ENCODE results near the gene DSCAML1.

The DSCAML1 gene

DNA sequence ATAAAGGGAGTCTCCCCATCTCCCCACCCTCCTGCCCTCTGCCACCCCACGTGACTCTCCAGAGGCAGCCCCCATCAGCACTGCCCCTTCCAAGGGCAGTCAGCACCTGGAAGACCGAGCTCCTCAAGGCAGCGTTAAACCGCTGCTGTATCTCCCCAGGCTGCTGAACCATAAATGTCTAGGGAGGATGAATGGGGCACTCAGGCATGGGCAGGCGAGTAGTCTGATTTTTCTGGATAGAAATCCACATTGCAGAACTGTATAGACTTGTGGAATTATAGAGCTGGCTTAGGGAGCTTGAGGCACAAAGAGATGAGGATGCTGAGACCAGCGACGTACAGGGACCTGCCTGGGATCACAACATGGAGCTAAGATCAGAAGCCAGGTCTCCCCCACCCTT is 269.7 kb downstream of the DSCAML1 start:
- DNase-seq (ENCODE audit: extremely low read depth, low read depth): no peak
- TF ChIP-seq, protein P1, sequence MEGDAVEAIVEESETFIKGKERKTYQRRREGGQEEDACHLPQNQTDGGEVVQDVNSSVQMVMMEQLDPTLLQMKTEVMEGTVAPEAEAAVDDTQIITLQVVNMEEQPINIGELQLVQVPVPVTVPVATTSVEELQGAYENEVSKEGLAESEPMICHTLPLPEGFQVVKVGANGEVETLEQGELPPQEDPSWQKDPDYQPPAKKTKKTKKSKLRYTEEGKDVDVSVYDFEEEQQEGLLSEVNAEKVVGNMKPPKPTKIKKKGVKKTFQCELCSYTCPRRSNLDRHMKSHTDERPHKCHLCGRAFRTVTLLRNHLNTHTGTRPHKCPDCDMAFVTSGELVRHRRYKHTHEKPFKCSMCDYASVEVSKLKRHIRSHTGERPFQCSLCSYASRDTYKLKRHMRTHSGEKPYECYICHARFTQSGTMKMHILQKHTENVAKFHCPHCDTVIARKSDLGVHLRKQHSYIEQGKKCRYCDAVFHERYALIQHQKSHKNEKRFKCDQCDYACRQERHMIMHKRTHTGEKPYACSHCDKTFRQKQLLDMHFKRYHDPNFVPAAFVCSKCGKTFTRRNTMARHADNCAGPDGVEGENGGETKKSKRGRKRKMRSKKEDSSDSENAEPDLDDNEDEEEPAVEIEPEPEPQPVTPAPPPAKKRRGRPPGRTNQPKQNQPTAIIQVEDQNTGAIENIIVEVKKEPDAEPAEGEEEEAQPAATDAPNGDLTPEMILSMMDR (IDR thresholded peaks at IDR 0.05; ENCODE audit: low read depth, low read length): no peak

DNA sequence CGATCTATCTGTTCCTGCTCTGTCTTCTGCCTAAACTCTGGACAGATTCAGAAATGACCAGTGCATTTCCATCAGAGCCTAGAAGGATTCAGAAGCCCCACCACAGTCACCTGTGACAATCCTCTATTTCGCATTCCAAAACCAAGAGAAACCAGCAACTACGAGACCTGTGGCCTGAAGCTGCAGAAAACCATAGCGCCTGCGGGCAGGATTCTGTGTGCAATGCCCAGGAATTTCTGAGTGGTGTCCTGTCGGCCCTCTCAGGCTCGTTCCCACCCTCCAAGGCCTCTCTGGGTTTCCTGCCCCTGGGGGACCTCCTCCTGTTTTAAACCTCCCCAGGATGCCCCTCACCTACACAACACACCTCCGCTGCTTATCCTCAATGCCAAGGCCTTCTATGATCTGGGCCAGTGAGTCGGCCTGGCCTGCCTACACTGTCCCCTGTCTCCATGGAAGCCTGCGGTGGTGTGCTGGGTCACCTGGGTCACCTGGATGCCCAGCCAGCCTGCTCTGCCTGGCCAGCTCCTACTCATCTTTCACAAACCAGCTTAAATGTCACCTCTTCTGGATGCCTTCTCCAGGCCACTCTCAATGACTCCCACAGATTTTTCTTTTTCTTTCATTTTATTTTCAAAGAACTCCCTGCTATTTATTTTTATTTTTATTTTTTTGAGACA is 271.0 kb downstream of the DSCAML1 start:
- no peak for DNase-seq (ENCODE audit: extremely low read depth, low read depth)
- TF ChIP-seq, protein P1 (IDR thresholded peaks at IDR 0.05; ENCODE audit: low read depth, low read length): no peak

DNA sequence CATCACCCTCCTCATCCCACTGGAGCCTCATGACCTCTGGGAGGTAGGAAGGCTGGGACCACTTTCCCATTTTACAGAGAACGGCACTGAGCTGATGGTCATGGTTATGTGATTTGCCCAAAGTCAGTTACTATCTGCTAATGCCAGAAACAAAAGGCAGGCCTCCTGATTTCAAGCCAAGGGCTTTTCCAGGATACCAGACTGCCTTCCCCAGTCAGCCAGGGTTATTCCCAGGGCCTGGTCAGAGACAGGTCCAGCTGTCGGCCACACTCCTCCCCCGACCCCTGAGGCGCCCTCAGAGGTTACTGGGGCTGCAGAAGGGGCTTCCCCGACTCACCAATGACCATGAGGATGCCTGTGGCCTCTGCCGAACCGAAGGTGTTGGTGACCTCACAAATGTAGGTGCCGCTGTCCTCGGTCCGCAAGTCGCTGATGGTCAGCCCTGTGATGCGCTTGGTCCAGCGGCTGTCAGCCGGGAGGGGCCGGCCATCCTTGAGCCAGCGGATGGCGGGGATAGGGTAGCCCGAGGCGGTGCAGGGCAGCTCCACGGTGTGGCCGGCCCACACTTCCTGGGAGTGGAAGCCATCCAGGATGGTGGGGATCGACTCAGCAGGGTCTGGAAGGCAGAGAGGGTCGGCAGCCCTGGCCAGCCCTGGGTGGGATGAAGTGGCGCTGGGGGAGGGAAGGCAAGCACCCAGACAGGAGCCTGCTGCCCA is 272.4 kb downstream of the DSCAML1 start:
- no peak for DNase-seq (ENCODE audit: extremely low read depth, low read depth)
- TF ChIP-seq, protein P1 (IDR thresholded peaks at IDR 0.05; ENCODE audit: low read depth, low read length): no peak

DNA sequence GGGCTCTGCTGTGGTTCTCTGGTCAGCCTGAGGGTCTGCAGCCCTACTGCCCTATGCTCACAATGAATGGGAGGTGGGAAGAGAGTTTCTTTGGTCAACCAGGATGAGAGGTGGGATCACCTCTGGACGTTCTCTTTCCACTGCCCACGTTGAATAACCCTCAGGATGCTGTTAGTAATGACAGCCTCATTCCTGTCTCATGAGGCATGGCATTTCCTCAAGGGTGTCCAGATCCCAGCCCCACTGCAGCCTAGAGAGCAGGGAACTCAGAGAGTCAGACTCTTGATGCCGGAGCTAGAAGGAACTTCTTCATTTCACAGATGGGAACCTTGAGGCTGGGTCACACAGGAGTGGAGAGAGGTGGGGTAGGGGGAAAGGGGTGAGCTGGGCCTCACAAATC is 273.3 kb downstream of the DSCAML1 start:
- TF ChIP-seq, protein P1 (IDR thresholded peaks at IDR 0.05; ENCODE audit: low read depth, low read length): no peak
- no peak for DNase-seq (ENCODE audit: extremely low read depth, low read depth)

DNA sequence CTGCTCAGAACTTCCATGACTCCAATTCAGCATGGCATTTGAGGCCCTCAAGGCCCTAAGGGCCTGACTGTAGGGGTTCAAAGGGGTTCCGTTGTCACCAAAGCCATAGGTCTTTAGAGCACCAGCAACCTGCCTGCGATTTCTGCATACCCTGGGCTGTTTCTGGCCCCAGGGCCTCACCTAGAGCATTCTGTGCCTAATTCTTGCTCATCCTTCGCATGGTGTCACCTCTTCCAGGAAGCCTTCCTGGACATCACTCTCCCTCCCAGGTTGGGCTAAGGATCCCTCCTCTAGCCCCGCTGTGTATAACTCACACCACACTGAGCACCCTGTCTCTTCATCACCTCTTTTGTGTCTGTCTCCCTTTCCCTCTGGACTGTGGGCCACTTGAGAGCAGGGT is 275.0 kb downstream of the DSCAML1 start:
- DNase-seq (ENCODE audit: extremely low read depth, low read depth): no peak
- TF ChIP-seq, protein P1 (IDR thresholded peaks at IDR 0.05; ENCODE audit: low read depth, low read length): no peak

DNA sequence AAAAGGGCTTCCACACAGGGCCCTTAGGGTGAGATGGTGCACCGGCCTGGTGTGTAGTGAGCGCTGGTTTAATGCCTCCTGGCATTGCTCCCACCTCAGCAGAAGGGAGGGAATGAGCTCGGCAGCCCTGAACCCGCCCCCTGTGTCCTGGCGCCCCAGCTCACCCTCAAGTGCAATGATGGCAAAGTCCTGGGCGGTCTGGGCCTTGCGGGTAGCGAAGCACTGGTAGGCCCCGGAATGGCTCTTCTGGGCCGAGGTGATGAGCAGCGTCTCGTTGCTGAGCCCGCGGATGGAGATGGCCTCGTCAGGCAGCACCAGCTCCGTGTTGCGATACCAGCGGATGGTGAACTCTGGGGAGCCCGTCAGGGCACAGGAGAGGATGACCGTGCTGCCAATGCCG is 276.1 kb downstream of the DSCAML1 start:
- TF ChIP-seq, protein P1 (IDR thresholded peaks at IDR 0.05; ENCODE audit: low read depth, low read length): no peak
- DNase-seq (ENCODE audit: extremely low read depth, low read depth): no peak

DNA sequence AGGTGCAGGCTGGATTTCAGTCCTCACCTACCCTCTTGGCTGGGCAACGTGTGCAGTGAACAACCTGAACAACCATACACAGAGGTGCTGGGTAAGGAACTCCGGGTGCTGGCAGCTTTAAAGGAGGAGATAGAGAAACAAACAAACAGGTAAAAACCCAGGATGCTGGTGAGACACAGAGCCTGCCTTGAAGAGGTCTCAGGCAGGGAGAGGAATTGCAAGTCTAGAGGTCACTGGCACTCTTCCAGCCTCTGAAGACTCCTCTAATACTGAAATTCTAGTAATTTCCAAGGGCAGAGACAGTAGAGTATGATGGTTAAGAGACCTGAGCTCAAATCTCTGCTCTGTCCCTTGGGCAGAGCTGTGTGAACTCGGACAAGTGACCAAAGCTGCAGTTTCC is 276.8 kb downstream of the DSCAML1 start:
- TF ChIP-seq, protein P1 (IDR thresholded peaks at IDR 0.05; ENCODE audit: low read depth, low read length): no peak
- DNase-seq (ENCODE audit: extremely low read depth, low read depth): no peak
